HepG2 (cell line): ENCODE data around the gene HSD3B7. TPM values are rescaled to one million over a fixed set of nuclear protein-coding genes. Genes with fewer than 3 reads are reported as not detected.

Source experiments
- CBFB ChIP-seq: sonication (generic); formaldehyde crosslinking; IDR thresholded peaks from 2 replicates; pipeline ENCODE4 v1.4.0; 2020; ENCODE audit warnings: missing genetic modification reagents
- DR1 ChIP-seq: sonication (generic); formaldehyde crosslinking; IDR thresholded peaks from 2 replicates; pipeline ENCODE4 v1.8.0; 2021; ENCODE audit warnings: mild to moderate bottlenecking, missing genetic modification reagents, inconsistent platforms
- FOXC1 ChIP-seq: sonication (generic); formaldehyde crosslinking; IDR thresholded peaks from 2 replicates; pipeline ENCODE4 v1.8.0; 2022; ENCODE audit warnings: mild to moderate bottlenecking, missing genetic modification reagents, borderline replicate concordance
- HCFC1 ChIP-seq: fragments of 150-350 bp; IDR thresholded peaks from 2 replicates; pipeline ENCODE4 v1.6.1; 2014; ENCODE audit warnings: low read depth, low read length
- MIER3 ChIP-seq: IDR thresholded peaks from 2 replicates; pipeline ENCODE4 v1.6.1; 2016; ENCODE audit warnings: missing compliant biosample characterization, borderline replicate concordance
- MXI1 ChIP-seq: IDR thresholded peaks from 3 replicates; pipeline ENCODE4 v1.6.1; 2012; ENCODE audit warnings: low read depth, low read length, inconsistent platforms, borderline replicate concordance
- NFIC ChIP-seq: IDR thresholded peaks from 2 replicates; pipeline ENCODE4 v1.6.1; 2012; ENCODE audit warnings: mild to moderate bottlenecking, low read length, inconsistent platforms
- PRMT3 ChIP-seq: sonication (generic); formaldehyde crosslinking; IDR thresholded peaks from 2 replicates; pipeline ENCODE4 v1.8.1; 2022; ENCODE audit warnings: low read depth, mild to moderate bottlenecking, moderate library complexity, missing genetic modification reagents, borderline replicate concordance
- RAD21 ChIP-seq: fragments of 450-650 bp; formaldehyde crosslinking; IDR thresholded peaks from 2 replicates; pipeline ENCODE4 v1.5.0; 2020; ENCODE audit warnings: mild to moderate bottlenecking
- RFX5 ChIP-seq: IDR thresholded peaks from 2 replicates; pipeline ENCODE4 v1.6.1; 2011; ENCODE audit warnings: low read depth, low read length, improper control_type of control experiment
- ZNF12 ChIP-seq: sonication (generic); formaldehyde crosslinking; IDR thresholded peaks from 2 replicates; pipeline ENCODE4 v1.5.0; 2020; ENCODE audit warnings: missing genetic modification reagents
- ZNF329 ChIP-seq: sonication (generic); formaldehyde crosslinking; IDR thresholded peaks from 2 replicates; pipeline ENCODE4 v1.9.0; 2021; ENCODE audit warnings: low read depth, mild to moderate bottlenecking, missing genetic modification reagents
- ZNF513 ChIP-seq: sonication (generic); formaldehyde crosslinking; conservative IDR thresholded peaks from 2 replicates; pipeline ENCODE4 v1.5.0; 2020; ENCODE audit warnings: missing genetic modification reagents
- polyA plus RNA-seq, 8 experiments: library from polyadenylated mRNA; depleted of rRNA in 3 of 8; stranded (reverse) in 7 of 8; unstranded in 1 of 8; fragments of >200 nt; fragmentation: Illumina TruSeq in 4 of 8; extraction: Trizol in 4 of 8; gene quantifications; 2 replicates each; pipeline versions ENCODE4 v1.2.1 to v1.2.3, GENCODE V29; 2011 to 2016; ENCODE audit warnings: low read depth in 4 of 8, missing spikeins in 1 of 8, mixed read lengths in 1 of 8; ENCODE audit not compliant: insufficient read depth in 1 of 8
- total RNA-seq, 5 experiments: library from RNA; depleted of rRNA; stranded (reverse); fragments of >200 nt; fragmentation: Illumina TruSeq; extraction: Trizol; gene quantifications; 2 replicates each; pipeline ENCODE4 v1.2.3, GENCODE V29; 2016; ENCODE audit warnings: low read depth in 1 of 5
- TF ChIP-seq, protein P1 (sequence below): sonication (generic); formaldehyde crosslinking; IDR thresholded peaks from 2 replicates; pipeline ENCODE4 v1.4.0; 2020; ENCODE audit warnings: missing genetic modification reagents
- TF ChIP-seq, protein P2 (sequence below): sonication (generic); formaldehyde crosslinking; IDR thresholded peaks from 2 replicates; pipeline ENCODE4 v1.5.0; 2020; ENCODE audit warnings: missing genetic modification reagents, mild to moderate bottlenecking, borderline replicate concordance
- TF ChIP-seq, protein P3 (sequence below): sonication (generic); formaldehyde crosslinking; IDR thresholded peaks from 2 replicates; pipeline ENCODE4 v1.5.1; 2020; ENCODE audit warnings: mild to moderate bottlenecking, missing genetic modification reagents, moderate library complexity
- TF ChIP-seq, protein P4 (sequence below): sonication (generic); formaldehyde crosslinking; IDR thresholded peaks from 2 replicates; pipeline ENCODE4 v1.4.0; 2020; ENCODE audit warnings: missing genetic modification reagents

The HSD3B7 gene
- total and polyA plus RNA-seq, 2 of the 13 experiments (the other 11 are each of a cell fraction or from before 2014, with no cell fraction given), result 32.9 to 69.7 TPM

- TF ChIP-seq HCFC1 (peak; percentile 38; the same call in 1 of the 2 replicates), RAD21 (CRISPR knock-in tag) (peak; percentile 99), RFX5 (0 out of 2 replicates have a peak, but pooled peaks have one; percentile 30), ZNF329 (CRISPR knock-in tag) (no peak), NFIC (no peak), ZNF12 (CRISPR knock-in tag) (peak; percentile 54; the same call in 1 of the 2 replicates), MXI1 (peak; percentile 69; the same call in 1 of the 3 replicates), CBFB (no peak; the same call in 1 of the 2 replicates), MIER3 (peak; percentile 51; the same call in 1 of the 2 replicates), DR1 (CRISPR knock-in tag) (no peak), ZNF513 (CRISPR knock-in tag) (0 out of 2 replicates have a peak, but pooled peaks have one; percentile 72), FOXC1 (CRISPR knock-in tag) (peak; percentile 74; the same call in 1 of the 2 replicates), PRMT3 (CRISPR knock-in tag) (no peak)
- TF ChIP-seq, protein P1, sequence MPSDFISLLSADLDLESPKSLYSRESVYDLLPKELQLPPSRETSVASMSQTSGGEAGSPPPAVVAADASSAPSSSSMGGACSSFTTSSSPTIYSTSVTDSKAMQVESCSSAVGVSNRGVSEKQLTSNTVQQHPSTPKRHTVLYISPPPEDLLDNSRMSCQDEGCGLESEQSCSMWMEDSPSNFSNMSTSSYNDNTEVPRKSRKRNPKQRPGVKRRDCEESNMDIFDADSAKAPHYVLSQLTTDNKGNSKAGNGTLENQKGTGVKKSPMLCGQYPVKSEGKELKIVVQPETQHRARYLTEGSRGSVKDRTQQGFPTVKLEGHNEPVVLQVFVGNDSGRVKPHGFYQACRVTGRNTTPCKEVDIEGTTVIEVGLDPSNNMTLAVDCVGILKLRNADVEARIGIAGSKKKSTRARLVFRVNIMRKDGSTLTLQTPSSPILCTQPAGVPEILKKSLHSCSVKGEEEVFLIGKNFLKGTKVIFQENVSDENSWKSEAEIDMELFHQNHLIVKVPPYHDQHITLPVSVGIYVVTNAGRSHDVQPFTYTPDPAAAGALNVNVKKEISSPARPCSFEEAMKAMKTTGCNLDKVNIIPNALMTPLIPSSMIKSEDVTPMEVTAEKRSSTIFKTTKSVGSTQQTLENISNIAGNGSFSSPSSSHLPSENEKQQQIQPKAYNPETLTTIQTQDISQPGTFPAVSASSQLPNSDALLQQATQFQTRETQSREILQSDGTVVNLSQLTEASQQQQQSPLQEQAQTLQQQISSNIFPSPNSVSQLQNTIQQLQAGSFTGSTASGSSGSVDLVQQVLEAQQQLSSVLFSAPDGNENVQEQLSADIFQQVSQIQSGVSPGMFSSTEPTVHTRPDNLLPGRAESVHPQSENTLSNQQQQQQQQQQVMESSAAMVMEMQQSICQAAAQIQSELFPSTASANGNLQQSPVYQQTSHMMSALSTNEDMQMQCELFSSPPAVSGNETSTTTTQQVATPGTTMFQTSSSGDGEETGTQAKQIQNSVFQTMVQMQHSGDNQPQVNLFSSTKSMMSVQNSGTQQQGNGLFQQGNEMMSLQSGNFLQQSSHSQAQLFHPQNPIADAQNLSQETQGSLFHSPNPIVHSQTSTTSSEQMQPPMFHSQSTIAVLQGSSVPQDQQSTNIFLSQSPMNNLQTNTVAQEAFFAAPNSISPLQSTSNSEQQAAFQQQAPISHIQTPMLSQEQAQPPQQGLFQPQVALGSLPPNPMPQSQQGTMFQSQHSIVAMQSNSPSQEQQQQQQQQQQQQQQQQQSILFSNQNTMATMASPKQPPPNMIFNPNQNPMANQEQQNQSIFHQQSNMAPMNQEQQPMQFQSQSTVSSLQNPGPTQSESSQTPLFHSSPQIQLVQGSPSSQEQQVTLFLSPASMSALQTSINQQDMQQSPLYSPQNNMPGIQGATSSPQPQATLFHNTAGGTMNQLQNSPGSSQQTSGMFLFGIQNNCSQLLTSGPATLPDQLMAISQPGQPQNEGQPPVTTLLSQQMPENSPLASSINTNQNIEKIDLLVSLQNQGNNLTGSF (CRISPR knock-in tag), result peak; percentile 61; the same call in 1 of the 2 replicates
- TF ChIP-seq, protein P2, sequence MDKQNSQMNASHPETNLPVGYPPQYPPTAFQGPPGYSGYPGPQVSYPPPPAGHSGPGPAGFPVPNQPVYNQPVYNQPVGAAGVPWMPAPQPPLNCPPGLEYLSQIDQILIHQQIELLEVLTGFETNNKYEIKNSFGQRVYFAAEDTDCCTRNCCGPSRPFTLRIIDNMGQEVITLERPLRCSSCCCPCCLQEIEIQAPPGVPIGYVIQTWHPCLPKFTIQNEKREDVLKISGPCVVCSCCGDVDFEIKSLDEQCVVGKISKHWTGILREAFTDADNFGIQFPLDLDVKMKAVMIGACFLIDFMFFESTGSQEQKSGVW (CRISPR knock-in tag), result 0 out of 2 replicates have a peak, but pooled peaks have one; percentile 90
- TF ChIP-seq, protein P3, sequence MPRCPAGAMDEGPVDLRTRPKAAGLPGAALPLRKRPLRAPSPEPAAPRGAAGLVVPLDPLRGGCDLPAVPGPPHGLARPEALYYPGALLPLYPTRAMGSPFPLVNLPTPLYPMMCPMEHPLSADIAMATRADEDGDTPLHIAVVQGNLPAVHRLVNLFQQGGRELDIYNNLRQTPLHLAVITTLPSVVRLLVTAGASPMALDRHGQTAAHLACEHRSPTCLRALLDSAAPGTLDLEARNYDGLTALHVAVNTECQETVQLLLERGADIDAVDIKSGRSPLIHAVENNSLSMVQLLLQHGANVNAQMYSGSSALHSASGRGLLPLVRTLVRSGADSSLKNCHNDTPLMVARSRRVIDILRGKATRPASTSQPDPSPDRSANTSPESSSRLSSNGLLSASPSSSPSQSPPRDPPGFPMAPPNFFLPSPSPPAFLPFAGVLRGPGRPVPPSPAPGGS (CRISPR knock-in tag), result peak; percentile 90
- TF ChIP-seq, protein P4, sequence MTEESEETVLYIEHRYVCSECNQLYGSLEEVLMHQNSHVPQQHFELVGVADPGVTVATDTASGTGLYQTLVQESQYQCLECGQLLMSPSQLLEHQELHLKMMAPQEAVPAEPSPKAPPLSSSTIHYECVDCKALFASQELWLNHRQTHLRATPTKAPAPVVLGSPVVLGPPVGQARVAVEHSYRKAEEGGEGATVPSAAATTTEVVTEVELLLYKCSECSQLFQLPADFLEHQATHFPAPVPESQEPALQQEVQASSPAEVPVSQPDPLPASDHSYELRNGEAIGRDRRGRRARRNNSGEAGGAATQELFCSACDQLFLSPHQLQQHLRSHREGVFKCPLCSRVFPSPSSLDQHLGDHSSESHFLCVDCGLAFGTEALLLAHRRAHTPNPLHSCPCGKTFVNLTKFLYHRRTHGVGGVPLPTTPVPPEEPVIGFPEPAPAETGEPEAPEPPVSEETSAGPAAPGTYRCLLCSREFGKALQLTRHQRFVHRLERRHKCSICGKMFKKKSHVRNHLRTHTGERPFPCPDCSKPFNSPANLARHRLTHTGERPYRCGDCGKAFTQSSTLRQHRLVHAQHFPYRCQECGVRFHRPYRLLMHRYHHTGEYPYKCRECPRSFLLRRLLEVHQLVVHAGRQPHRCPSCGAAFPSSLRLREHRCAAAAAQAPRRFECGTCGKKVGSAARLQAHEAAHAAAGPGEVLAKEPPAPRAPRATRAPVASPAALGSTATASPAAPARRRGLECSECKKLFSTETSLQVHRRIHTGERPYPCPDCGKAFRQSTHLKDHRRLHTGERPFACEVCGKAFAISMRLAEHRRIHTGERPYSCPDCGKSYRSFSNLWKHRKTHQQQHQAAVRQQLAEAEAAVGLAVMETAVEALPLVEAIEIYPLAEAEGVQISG (CRISPR knock-in tag), result peak; percentile 56
These were observed 558 bp downstream of the HSD3B7 start (continued) for GRCh38 chr16:30985401-30986128.
